Endothelial cell of umbilical vein (primary cell): ENCODE measurements around the gene PTPRT. TPM values are rescaled to one million over a fixed set of nuclear protein-coding genes. Genes with fewer than 3 reads are reported as not detected.

Experiments used
- BruUV-seq: library from RNA; stranded (reverse); fragments of 400-500 nt; replicated peaks from 2 replicates; lab custom pipeline; 2021; lab: Mats Ljungman, UMichigan
- CTCF ChIA-PET: fragments of 300-600, 350-600 bp; sonication (Branson Sonifier 250); formaldehyde crosslinking; loops from one replicate; lab custom pipeline; 2021; ENCODE audit warnings: antibody characterized with exemption, inconsistent platforms; lab: Charles Lee
- POLR2A ChIA-PET: fragments of 300-600, 350-600 bp; sonication (Branson Sonifier 250); formaldehyde crosslinking; loops from one replicate; lab custom pipeline; 2021; ENCODE audit warnings: antibody characterized with exemption, inconsistent platforms; lab: Charles Lee
- DNase-seq: peaks from one replicate; pipeline ENCODE4 v3.0.0-alpha.2; 2011; ENCODE audit warnings: low read depth, low spot score
- FAIRE-seq: peaks from 2 replicates; lab custom pipeline; 2011; peaks lifted over from hg19 to GRCh38; lab: Jason Lieb, UNC
- H2AFZ ChIP-seq: 2 replicates; pipeline ENCODE4 v1.6.0; 2012; ENCODE audit warnings: low read depth, low read length, control low read depth, inconsistent platforms
- H3K27ac ChIP-seq: 2 replicates; pipeline ENCODE4 v1.5.1; 2011; ENCODE audit warnings: low read depth, mild to moderate bottlenecking, control low read depth, low read length, moderate library complexity; ENCODE audit not compliant: insufficient read depth
- H3K27me3 ChIP-seq, 2 experiments: 2 replicates each; pipeline versions ENCODE4 v1.6.0 to v1.6.1; 2011; ENCODE audit warnings: low read length in 2 of 2, mixed read lengths in 1 of 2; ENCODE audit not compliant: control insufficient read depth in 2 of 2, insufficient read depth in 2 of 2
- H3K36me3 ChIP-seq, 2 experiments: 2 replicates in 1 of 2; 3 replicates in 1 of 2; pipeline ENCODE4 v1.5.1; 2011; ENCODE audit warnings: low read length in 2 of 2, mild to moderate bottlenecking in 1 of 2, moderate library complexity in 1 of 2; ENCODE audit not compliant: control insufficient read depth in 2 of 2, insufficient read depth in 2 of 2; ENCODE audit errors: extremely low read depth in 1 of 2
- H3K4me1 ChIP-seq: 3 replicates; pipeline ENCODE4 v1.5.1; 2011; ENCODE audit warnings: mild to moderate bottlenecking, low read length; ENCODE audit not compliant: control insufficient read depth, insufficient read depth; ENCODE audit errors: extremely low read depth
- H3K4me2 ChIP-seq: 2 replicates; pipeline ENCODE4 v1.6.1; 2011; ENCODE audit warnings: low read length, control low read depth, mixed read lengths; ENCODE audit not compliant: insufficient read depth
- H3K4me3 ChIP-seq, 3 experiments: fragments of 200-600 bp in 1 of 3; sonication (generic), shearing (Covaris generic) in 1 of 3; replicated peaks in 1 of 3; 2 replicates each; pipeline ENCODE4 v1.5.1; 2011 to 2016; ENCODE audit warnings: control low read depth in 3 of 3, low read length in 3 of 3, mild to moderate bottlenecking in 2 of 3, inconsistent platforms in 1 of 3, low read depth in 1 of 3, moderate library complexity in 1 of 3; ENCODE audit not compliant: insufficient read depth in 1 of 3
- H3K79me2 ChIP-seq: 2 replicates; pipeline ENCODE4 v1.6.0; 2012; ENCODE audit warnings: low read length, inconsistent platforms; ENCODE audit not compliant: control insufficient read depth, insufficient read depth
- H3K9ac ChIP-seq: replicated peaks from 2 replicates; pipeline ENCODE3; 2011; ENCODE audit warnings: low read length, control low read depth; ENCODE audit not compliant: insufficient read depth; ENCODE audit errors: extremely low read depth
- H3K9me1 ChIP-seq: replicated peaks from 3 replicates; pipeline ENCODE4 v1.6.0; 2011; ENCODE audit warnings: mild to moderate bottlenecking, low read length; ENCODE audit not compliant: control insufficient read depth, insufficient read depth; ENCODE audit errors: extremely low read depth
- H3K9me3 ChIP-seq: replicated peaks from 2 replicates; pipeline ENCODE4 v1.5.1; 2012; ENCODE audit warnings: low read length, inconsistent platforms; ENCODE audit not compliant: control insufficient read depth, insufficient read depth
- H4K20me1 ChIP-seq: replicated peaks from 2 replicates; pipeline ENCODE3; 2011; ENCODE audit warnings: mild to moderate bottlenecking, low read length; ENCODE audit not compliant: control insufficient read depth, insufficient read depth; ENCODE audit errors: extremely low read depth
- CTCF ChIP-seq, 2 donors: IDR thresholded peaks; 1 replicate in 1 of 2; 2 replicates in 1 of 2; pipeline ENCODE4 v1.5.1; 2011; ENCODE audit warnings: low read length in 2 of 2, mild to moderate bottlenecking in 2 of 2, moderate library complexity in 2 of 2, control low read depth in 1 of 2, inconsistent platforms in 1 of 2, low read depth in 1 of 2; ENCODE audit not compliant: insufficient read depth in 1 of 2; ENCODE audit errors: extremely low read depth in 1 of 2
- EZH2 ChIP-seq: IDR thresholded peaks from 2 replicates; pipeline ENCODE4 v1.6.1; 2012; ENCODE audit warnings: borderline replicate concordance, low read depth, mild to moderate bottlenecking, moderate library complexity, low read length, inconsistent platforms; ENCODE audit not compliant: severe bottlenecking
- FOS ChIP-seq: IDR thresholded peaks from 2 replicates; pipeline ENCODE4 v1.6.1; 2011; ENCODE audit warnings: mild to moderate bottlenecking, low read length, moderate library complexity, borderline replicate concordance; ENCODE audit not compliant: insufficient read depth
- JUN ChIP-seq: IDR thresholded peaks from 2 replicates; pipeline ENCODE4 v1.6.1; 2011; ENCODE audit warnings: borderline replicate concordance, low read depth; ENCODE audit not compliant: insufficient read length, insufficient read depth
- MAX ChIP-seq: IDR thresholded peaks from 2 replicates; pipeline ENCODE4 v1.6.1; 2011; ENCODE audit not compliant: insufficient read depth, insufficient read length
- MYC ChIP-seq: IDR thresholded peaks from one replicate; pipeline ENCODE4 v1.6.1; 2011; ENCODE audit warnings: mild to moderate bottlenecking, low read depth, low read length
- POLR2A ChIP-seq: IDR thresholded peaks from 2 replicates; pipeline ENCODE4 v1.6.1; 2012; ENCODE audit warnings: low read depth, mild to moderate bottlenecking, control low read depth, low read length
- dilution Hi-C: fragments of 300-500 bp; cut with MboI; formaldehyde crosslinking; loops from one replicate; pipeline ENCODE4 v1.15.0; 2019; ENCODE audit warnings: low sequenced_read_pairs; ENCODE audit not compliant: extremely low pct_ligation_motif_present
- intact Hi-C: fragments of 100-400 bp; cut with micrococcal nuclease; formaldehyde crosslinking; loops from one replicate; pipeline ENCODE4 v1.10.0; 2022
- polyA plus RNA-seq, 4 experiments: library from polyadenylated mRNA; depleted of rRNA in 3 of 4; stranded (reverse) in 3 of 4; unstranded in 1 of 4; fragments of >200 nt; gene quantifications; 2 replicates each; pipeline versions ENCODE4 v1.2.1 to v1.2.3, GENCODE V29; 2011 to 2012; ENCODE audit warnings: missing spikeins in 1 of 4
- total RNA-seq: library from RNA; stranded (reverse); gene quantifications from 2 replicates; pipeline ENCODE4 v1.2.3, GENCODE V29; 2021

PTPRT gene
- total and polyA plus RNA-seq, 2 donors (not counting 3 experiments of a cell fraction or from before 2014, with no cell fraction given): not detected

- H2AFZ ChIP-seq: no peak overlapping the region
- H3K4me2 ChIP-seq: no peak overlapping the region
- H3K9me3 ChIP-seq: peaks cover 6% of the 10 kb centered on the region
- DNase-seq: no peak
- H3K27ac ChIP-seq: no peak overlapping the region
- H3K79me2 ChIP-seq: no peaks in the 10 kb centered on the region
- H4K20me1 ChIP-seq: no peaks in the 10 kb centered on the region
- TF ChIP-seq JUN: no peak
- no peak for TF ChIP-seq CTCF (IDR thresholded peaks at IDR 0.05; ENCODE audit: extremely low read depth in 1 of 2, insufficient read depth in 1 of 2, low read depth in 1 of 2, low read length in 2 of 2)
- no peak for TF ChIP-seq POLR2A
- TF ChIP-seq MYC: no peak
- TF ChIP-seq MAX: no peak
- no peak for TF ChIP-seq EZH2
- TF ChIP-seq FOS: no peak
- CTCF ChIA-PET: no interaction called here
- H3K9ac ChIP-seq: no peak overlapping the region
- H3K9me1 ChIP-seq: no peaks in the 10 kb centered on the region
- no peak overlapping the region for H3K4me3 ChIP-seq
- H3K36me3 ChIP-seq: no peaks in the 10 kb centered on the region
- dilution Hi-C loops: no loop called here
- intact Hi-C loops: no loop called here
- no peak for FAIRE-seq
- no peaks in the 10 kb centered on the region for H3K4me1 ChIP-seq
- BruUV-seq: no TSS peak
- no peaks in the 10 kb centered on the region for H3K27me3 ChIP-seq
- POLR2A ChIA-PET: no interaction called here
These were observed 1090.6 kb downstream of the PTPRT start for GRCh38 chr20:42099101-42099500.
